Measurements from ENCODE around the gene RGL1.

GRCh38 chr1:183898001-183898396 lies 93.1 kb downstream of the RGL1 start:
- TF ChIP-seq CTCF (IDR thresholded peaks at IDR 0.05 in 4 of 5, conservative IDR thresholded peaks at IDR 0.05 in 1 of 5): no peak
- TF ChIP-seq POLR2A (IDR thresholded peaks at IDR 0.05): no peak
